H1 (cell line): ENCODE results near the gene CHRDL2. TPM values are rescaled to one million over a fixed set of nuclear protein-coding genes. Genes with fewer than 3 reads are reported as not detected.
A peak's percentile ranks its signal among the peaks of the same experiment; 100 is the strongest.

Experiments
- NRF1 ChIP-seq: IDR thresholded peaks from 2 replicates; pipeline ENCODE4 v1.6.1; 2011; ENCODE audit warnings: mild to moderate bottlenecking, low read depth, low read length, improper control_type of control experiment
- RAD21 ChIP-seq, 2 experiments: IDR thresholded peaks in 1 of 2; conservative IDR thresholded peaks in 1 of 2; 2 replicates each; pipeline ENCODE4 v1.6.1; 2011; ENCODE audit warnings: low read depth in 2 of 2, low read length in 2 of 2, improper control_type of control experiment in 1 of 2, inconsistent platforms in 1 of 2, mild to moderate bottlenecking in 1 of 2, moderate library complexity in 1 of 2
- SAP30 ChIP-seq: fragments of 300-600 bp; sonication (generic); IDR thresholded peaks from 2 replicates; pipeline ENCODE4 v1.7.1; 2012; ENCODE audit warnings: low read length, moderate library complexity, mild to moderate bottlenecking, inconsistent platforms; ENCODE audit not compliant: insufficient read depth, insufficient replicate concordance
- TCF12 ChIP-seq: IDR thresholded peaks from 2 replicates; pipeline ENCODE4 v1.6.1; 2011; ENCODE audit warnings: low read depth, mild to moderate bottlenecking, low read length
- TEAD4 ChIP-seq: IDR thresholded peaks from 2 replicates; pipeline ENCODE4 v1.6.1; 2012; ENCODE audit warnings: low read depth, low read length, inconsistent platforms, mixed read lengths
- YY1 ChIP-seq: IDR thresholded peaks from 2 replicates; pipeline ENCODE4 v1.6.1; 2011; ENCODE audit warnings: low read depth, mild to moderate bottlenecking, low read length
- ZNF274 ChIP-seq: IDR thresholded peaks from 2 replicates; pipeline ENCODE4 v1.7.0; 2012; ENCODE audit warnings: low read length, borderline replicate concordance; ENCODE audit errors: extremely low read depth
- polyA plus RNA-seq, 7 experiments: library from polyadenylated mRNA; depleted of rRNA in 3 of 7; stranded (reverse) in 5 of 7; unstranded in 2 of 7; fragments of >200 nt in 5 of 7; fragments of 200-250 nt in 2 of 7; gene quantifications; 1 replicate in 5 of 7; 2 replicates in 1 of 7; 4 replicates in 1 of 7; pipeline versions ENCODE4 v1.2.1 to v1.2.3, GENCODE V29; 2011 to 2013; ENCODE audit warnings: missing spikeins in 2 of 7, mixed read lengths in 2 of 7
- total RNA-seq: library from RNA; stranded (reverse); fragmentation: NEBNext Ultra II Directional; extraction: Animal tissue kit (Norgen Biotek cat#: 25700); gene quantifications from 2 replicates; pipeline ENCODE4 v1.2.1, GENCODE V29; 2021
- TF ChIP-seq, protein P1 (sequence below): fragments of 300-600 bp; sonication (generic); IDR thresholded peaks from 2 replicates; pipeline ENCODE4 v1.7.1; 2012; ENCODE audit warnings: low read length, moderate library complexity, mild to moderate bottlenecking, inconsistent platforms; ENCODE audit not compliant: insufficient replicate concordance

Gene CHRDL2
- total and polyA plus RNA-seq, 2 of the 8 experiments (the other 6 are each of a cell fraction or from before 2014, with no cell fraction given) = 0.26 to 0.48 TPM

GRCh38 chr11:74702383-74703007 is 28.7 kb downstream of the CHRDL2 start (continued):
- TF ChIP-seq, protein P1, sequence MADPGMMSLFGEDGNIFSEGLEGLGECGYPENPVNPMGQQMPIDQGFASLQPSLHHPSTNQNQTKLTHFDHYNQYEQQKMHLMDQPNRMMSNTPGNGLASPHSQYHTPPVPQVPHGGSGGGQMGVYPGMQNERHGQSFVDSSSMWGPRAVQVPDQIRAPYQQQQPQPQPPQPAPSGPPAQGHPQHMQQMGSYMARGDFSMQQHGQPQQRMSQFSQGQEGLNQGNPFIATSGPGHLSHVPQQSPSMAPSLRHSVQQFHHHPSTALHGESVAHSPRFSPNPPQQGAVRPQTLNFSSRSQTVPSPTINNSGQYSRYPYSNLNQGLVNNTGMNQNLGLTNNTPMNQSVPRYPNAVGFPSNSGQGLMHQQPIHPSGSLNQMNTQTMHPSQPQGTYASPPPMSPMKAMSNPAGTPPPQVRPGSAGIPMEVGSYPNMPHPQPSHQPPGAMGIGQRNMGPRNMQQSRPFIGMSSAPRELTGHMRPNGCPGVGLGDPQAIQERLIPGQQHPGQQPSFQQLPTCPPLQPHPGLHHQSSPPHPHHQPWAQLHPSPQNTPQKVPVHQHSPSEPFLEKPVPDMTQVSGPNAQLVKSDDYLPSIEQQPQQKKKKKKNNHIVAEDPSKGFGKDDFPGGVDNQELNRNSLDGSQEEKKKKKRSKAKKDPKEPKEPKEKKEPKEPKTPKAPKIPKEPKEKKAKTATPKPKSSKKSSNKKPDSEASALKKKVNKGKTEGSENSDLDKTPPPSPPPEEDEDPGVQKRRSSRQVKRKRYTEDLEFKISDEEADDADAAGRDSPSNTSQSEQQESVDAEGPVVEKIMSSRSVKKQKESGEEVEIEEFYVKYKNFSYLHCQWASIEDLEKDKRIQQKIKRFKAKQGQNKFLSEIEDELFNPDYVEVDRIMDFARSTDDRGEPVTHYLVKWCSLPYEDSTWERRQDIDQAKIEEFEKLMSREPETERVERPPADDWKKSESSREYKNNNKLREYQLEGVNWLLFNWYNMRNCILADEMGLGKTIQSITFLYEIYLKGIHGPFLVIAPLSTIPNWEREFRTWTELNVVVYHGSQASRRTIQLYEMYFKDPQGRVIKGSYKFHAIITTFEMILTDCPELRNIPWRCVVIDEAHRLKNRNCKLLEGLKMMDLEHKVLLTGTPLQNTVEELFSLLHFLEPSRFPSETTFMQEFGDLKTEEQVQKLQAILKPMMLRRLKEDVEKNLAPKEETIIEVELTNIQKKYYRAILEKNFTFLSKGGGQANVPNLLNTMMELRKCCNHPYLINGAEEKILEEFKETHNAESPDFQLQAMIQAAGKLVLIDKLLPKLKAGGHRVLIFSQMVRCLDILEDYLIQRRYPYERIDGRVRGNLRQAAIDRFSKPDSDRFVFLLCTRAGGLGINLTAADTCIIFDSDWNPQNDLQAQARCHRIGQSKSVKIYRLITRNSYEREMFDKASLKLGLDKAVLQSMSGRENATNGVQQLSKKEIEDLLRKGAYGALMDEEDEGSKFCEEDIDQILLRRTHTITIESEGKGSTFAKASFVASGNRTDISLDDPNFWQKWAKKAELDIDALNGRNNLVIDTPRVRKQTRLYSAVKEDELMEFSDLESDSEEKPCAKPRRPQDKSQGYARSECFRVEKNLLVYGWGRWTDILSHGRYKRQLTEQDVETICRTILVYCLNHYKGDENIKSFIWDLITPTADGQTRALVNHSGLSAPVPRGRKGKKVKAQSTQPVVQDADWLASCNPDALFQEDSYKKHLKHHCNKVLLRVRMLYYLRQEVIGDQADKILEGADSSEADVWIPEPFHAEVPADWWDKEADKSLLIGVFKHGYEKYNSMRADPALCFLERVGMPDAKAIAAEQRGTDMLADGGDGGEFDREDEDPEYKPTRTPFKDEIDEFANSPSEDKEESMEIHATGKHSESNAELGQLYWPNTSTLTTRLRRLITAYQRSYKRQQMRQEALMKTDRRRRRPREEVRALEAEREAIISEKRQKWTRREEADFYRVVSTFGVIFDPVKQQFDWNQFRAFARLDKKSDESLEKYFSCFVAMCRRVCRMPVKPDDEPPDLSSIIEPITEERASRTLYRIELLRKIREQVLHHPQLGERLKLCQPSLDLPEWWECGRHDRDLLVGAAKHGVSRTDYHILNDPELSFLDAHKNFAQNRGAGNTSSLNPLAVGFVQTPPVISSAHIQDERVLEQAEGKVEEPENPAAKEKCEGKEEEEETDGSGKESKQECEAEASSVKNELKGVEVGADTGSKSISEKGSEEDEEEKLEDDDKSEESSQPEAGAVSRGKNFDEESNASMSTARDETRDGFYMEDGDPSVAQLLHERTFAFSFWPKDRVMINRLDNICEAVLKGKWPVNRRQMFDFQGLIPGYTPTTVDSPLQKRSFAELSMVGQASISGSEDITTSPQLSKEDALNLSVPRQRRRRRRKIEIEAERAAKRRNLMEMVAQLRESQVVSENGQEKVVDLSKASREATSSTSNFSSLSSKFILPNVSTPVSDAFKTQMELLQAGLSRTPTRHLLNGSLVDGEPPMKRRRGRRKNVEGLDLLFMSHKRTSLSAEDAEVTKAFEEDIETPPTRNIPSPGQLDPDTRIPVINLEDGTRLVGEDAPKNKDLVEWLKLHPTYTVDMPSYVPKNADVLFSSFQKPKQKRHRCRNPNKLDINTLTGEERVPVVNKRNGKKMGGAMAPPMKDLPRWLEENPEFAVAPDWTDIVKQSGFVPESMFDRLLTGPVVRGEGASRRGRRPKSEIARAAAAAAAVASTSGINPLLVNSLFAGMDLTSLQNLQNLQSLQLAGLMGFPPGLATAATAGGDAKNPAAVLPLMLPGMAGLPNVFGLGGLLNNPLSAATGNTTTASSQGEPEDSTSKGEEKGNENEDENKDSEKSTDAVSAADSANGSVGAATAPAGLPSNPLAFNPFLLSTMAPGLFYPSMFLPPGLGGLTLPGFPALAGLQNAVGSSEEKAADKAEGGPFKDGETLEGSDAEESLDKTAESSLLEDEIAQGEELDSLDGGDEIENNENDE = no peak
- TF ChIP-seq NRF1 (no peak), YY1 (peak; percentile 42; the same call in 1 of the 2 replicates), TEAD4 (0 out of 2 replicates have a peak, but pooled peaks have one; percentile 8), RAD21 (IDR thresholded peaks at IDR 0.05 in 1 of 2, conservative IDR thresholded peaks at IDR 0.05 in 1 of 2; ENCODE audit: low read depth in 2 of 2, low read length in 2 of 2) (peak; percentile 66 to 79), ZNF274 (no peak), TCF12 (0 out of 2 replicates have a peak, but pooled peaks have one; percentile 2), SAP30 (no peak)
